Mesenchymal stem cell (in vitro differentiated cells and primary cell): ENCODE results near the gene WARS2.

Experiments
- DNase-seq: peaks from one replicate; pipeline ENCODE4 v3.0.0-alpha.2; 2013
- H2AFZ ChIP-seq: one replicate; pipeline ENCODE4 v1.6.1; 2013; ENCODE audit warnings: low read depth, mild to moderate bottlenecking, control low read depth, inconsistent platforms, low read length, moderate library complexity
- H2AK5ac ChIP-seq: 2 replicates; pipeline ENCODE4 v1.6.1; 2013; ENCODE audit warnings: low read length, moderate library complexity, mild to moderate bottlenecking, inconsistent platforms; ENCODE audit not compliant: severe bottlenecking
- H2BK120ac ChIP-seq: one replicate; pipeline ENCODE4 v1.6.1; 2013; ENCODE audit warnings: low read depth, mild to moderate bottlenecking, inconsistent platforms, low read length, moderate library complexity
- H2BK12ac ChIP-seq, 2 experiments: one replicate each; pipeline ENCODE4 v1.6.1; 2013; ENCODE audit warnings: inconsistent platforms in 2 of 2, low read length in 2 of 2, mild to moderate bottlenecking in 2 of 2, moderate library complexity in 2 of 2, control low read depth in 1 of 2
- H2BK15ac ChIP-seq: one replicate; pipeline ENCODE4 v1.6.1; 2013; ENCODE audit warnings: mild to moderate bottlenecking, low read depth, inconsistent platforms; ENCODE audit not compliant: poor library complexity, severe bottlenecking
- H2BK5ac ChIP-seq: 2 replicates; pipeline ENCODE4 v1.6.1; 2013; ENCODE audit warnings: low read depth, mild to moderate bottlenecking, low read length, control low read depth, inconsistent platforms; ENCODE audit not compliant: poor library complexity, severe bottlenecking
- H3K14ac ChIP-seq, 2 experiments: one replicate each; pipeline ENCODE4 v1.6.1; 2013; ENCODE audit warnings: inconsistent platforms in 2 of 2, low read length in 2 of 2, control low read depth in 1 of 2, mild to moderate bottlenecking in 1 of 2, moderate library complexity in 1 of 2
- H3K18ac ChIP-seq, 2 experiments: one replicate each; pipeline ENCODE4 v1.6.1; 2013; ENCODE audit warnings: inconsistent platforms in 2 of 2, low read length in 2 of 2, control low read depth in 1 of 2, low read depth in 1 of 2, mild to moderate bottlenecking in 1 of 2
- H3K23ac ChIP-seq, 2 experiments: one replicate each; pipeline ENCODE4 v1.6.1; 2013; ENCODE audit warnings: inconsistent platforms in 2 of 2, low read length in 2 of 2, mild to moderate bottlenecking in 2 of 2, moderate library complexity in 2 of 2, control low read depth in 1 of 2
- H3K27ac ChIP-seq: 2 replicates; pipeline ENCODE4 v1.5.1; 2013; ENCODE audit warnings: mild to moderate bottlenecking, moderate library complexity, low read length, control low read depth, inconsistent platforms; ENCODE audit not compliant: poor library complexity, severe bottlenecking
- H3K27me3 ChIP-seq, 2 experiments: 2 replicates each; pipeline versions ENCODE4 v1.6.1 to v1.7.0; 2013; ENCODE audit warnings: low read length in 2 of 2, mild to moderate bottlenecking in 2 of 2, moderate library complexity in 2 of 2, control low read depth in 1 of 2, inconsistent platforms in 1 of 2; ENCODE audit not compliant: control insufficient read depth in 1 of 2, insufficient read depth in 1 of 2
- H3K36me3 ChIP-seq, 2 experiments: 2 replicates each; pipeline versions ENCODE4 v1.6.1 to v1.7.0; 2013; ENCODE audit warnings: low read length in 2 of 2, control low read depth in 1 of 2, inconsistent platforms in 1 of 2, low read depth in 1 of 2, mild to moderate bottlenecking in 1 of 2; ENCODE audit not compliant: insufficient read depth in 2 of 2, control insufficient read depth in 1 of 2
- H3K4ac ChIP-seq, 2 experiments: one replicate each; pipeline ENCODE4 v1.6.1; 2013; ENCODE audit warnings: inconsistent platforms in 2 of 2, low read length in 2 of 2, mild to moderate bottlenecking in 2 of 2, moderate library complexity in 2 of 2, control low read depth in 1 of 2, low read depth in 1 of 2
- H3K4me1 ChIP-seq: 2 replicates; pipeline ENCODE4 v1.6.1; 2013; ENCODE audit warnings: low read depth, low read length, control low read depth; ENCODE audit not compliant: control insufficient read depth, insufficient read depth
- H3K4me2 ChIP-seq: 2 replicates; pipeline ENCODE4 v1.6.1; 2013; ENCODE audit warnings: low read length, mild to moderate bottlenecking, inconsistent platforms; ENCODE audit not compliant: poor library complexity, severe bottlenecking
- H3K4me3 ChIP-seq, 2 experiments: 2 replicates each; pipeline versions ENCODE4 v1.5.1 to v1.7.0; 2013; ENCODE audit warnings: low read length in 2 of 2, mild to moderate bottlenecking in 2 of 2, control low read depth in 1 of 2, low read depth in 1 of 2; ENCODE audit not compliant: insufficient read depth in 1 of 2
- H3K79me1 ChIP-seq: replicated peaks from 2 replicates; pipeline ENCODE4 v1.6.1; 2013; ENCODE audit warnings: mild to moderate bottlenecking, control low read depth, low read length, inconsistent platforms; ENCODE audit not compliant: poor library complexity, severe bottlenecking
- H3K9ac ChIP-seq: 2 replicates; pipeline ENCODE4 v1.7.0; 2013; ENCODE audit warnings: mild to moderate bottlenecking, low read length, moderate library complexity
- H3K9me3 ChIP-seq: 2 replicates; pipeline ENCODE4 v1.7.0; 2013; ENCODE audit warnings: mild to moderate bottlenecking, low read length; ENCODE audit not compliant: control insufficient read depth
- H4K8ac ChIP-seq: one replicate; pipeline ENCODE4 v1.6.1; 2013; ENCODE audit warnings: inconsistent platforms, mild to moderate bottlenecking, low read length, moderate library complexity
- H4K91ac ChIP-seq: one replicate; pipeline ENCODE4 v1.6.1; 2013; ENCODE audit warnings: mild to moderate bottlenecking, low read length, inconsistent platforms
- WGBS: methylation state at CpG from one replicate; pipeline ENCODE4 v1.1.7; 2013; ENCODE audit warnings: mixed read lengths; 5-methylcytosine and 5-hydroxymethylcytosine counted together

WARS2 gene

DNA sequence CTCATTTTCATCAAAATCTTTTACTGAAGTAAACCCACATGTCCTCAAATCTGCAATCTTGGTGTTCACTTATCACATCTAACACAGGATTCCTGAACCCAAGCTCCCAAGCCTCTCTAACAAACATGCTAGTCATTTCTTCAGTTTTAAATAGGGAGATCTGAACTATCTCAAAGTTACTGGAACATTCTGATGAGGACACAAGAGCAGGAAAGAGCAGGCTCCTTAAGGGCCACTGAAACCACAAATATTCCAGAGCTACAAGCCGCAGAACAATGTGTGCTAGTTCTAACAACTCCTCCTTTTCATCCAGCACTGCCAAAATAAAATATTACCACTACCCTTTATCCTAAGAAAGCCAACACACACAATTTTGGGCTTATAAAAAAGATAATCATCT is 38.9 kb downstream of the WARS2 start:
- Histone ChIP-seq H3K4me3 (no peak overlapping the region), H2BK120ac (no peak overlapping the region), H3K14ac (no peak overlapping the region), H2BK12ac (no peak overlapping the region), H3K27me3 (no peaks in the 10 kb centered on the region), H3K4me1 (no peaks in the 10 kb centered on the region), H2BK15ac (no peak overlapping the region), H4K8ac (no peak overlapping the region), H3K18ac (no peak overlapping the region), H2BK5ac (no peak overlapping the region), H2AFZ (no peak overlapping the region), H2AK5ac (no peak overlapping the region), H4K91ac (no peak overlapping the region), H3K36me3 (no peaks in the 10 kb centered on the region), H3K79me1 (peaks cover 15% of the 10 kb centered on the region), H3K23ac (no peak overlapping the region), H3K4ac (no peak overlapping the region), H3K9ac (peak overlapping the region; percentile 32), H3K9me3 (no peaks in the 10 kb centered on the region), H3K4me2 (no peak overlapping the region), H3K27ac (peak overlapping the region; percentile 57)
- DNase-seq = peak; percentile 81
- WGBS = 64% methylated on average over 1 of the region's 1 CpG

DNA sequence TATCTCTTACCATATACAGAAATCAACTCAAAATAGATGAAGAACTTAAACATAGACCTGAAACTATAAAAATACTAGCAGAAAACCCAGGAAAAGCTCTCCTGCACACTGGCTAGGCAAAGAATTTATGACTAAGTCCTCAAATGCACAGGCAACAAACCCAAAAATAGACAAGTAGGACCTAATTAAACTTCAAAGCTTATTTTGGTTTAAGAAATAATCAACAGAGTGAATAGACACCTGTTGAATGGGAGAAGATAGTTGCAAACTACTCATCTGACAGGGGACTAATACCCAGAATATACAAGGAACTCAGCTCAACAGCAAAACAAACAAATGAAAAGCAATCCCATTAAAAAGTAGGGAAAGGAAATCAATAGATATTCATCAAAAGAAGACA is 40.7 kb downstream of the WARS2 start:
- H3K27me3 ChIP-seq = no peaks in the 10 kb centered on the region
- DNase-seq = no peak
- no peak overlapping the region for H3K27ac ChIP-seq
- no peaks in the 10 kb centered on the region for H3K36me3 ChIP-seq
- H4K8ac ChIP-seq = no peak overlapping the region
- no peak overlapping the region for H2BK15ac ChIP-seq
- H2BK120ac ChIP-seq = no peak overlapping the region
- peaks cover 11% of the 10 kb centered on the region for H3K79me1 ChIP-seq
- H3K14ac ChIP-seq = no peak overlapping the region
- H4K91ac ChIP-seq = no peak overlapping the region
- H2AK5ac ChIP-seq = no peak overlapping the region
- no peak overlapping the region for H3K18ac ChIP-seq
- H3K23ac ChIP-seq = no peak overlapping the region
- H3K4me1 ChIP-seq = no peaks in the 10 kb centered on the region
- H3K9ac ChIP-seq = no peak overlapping the region
- no peak overlapping the region for H3K4me2 ChIP-seq
- no peak overlapping the region for H3K4me3 ChIP-seq
- H2BK12ac ChIP-seq = no peak overlapping the region
- H2BK5ac ChIP-seq = no peak overlapping the region
- H2AFZ ChIP-seq = no peak overlapping the region
- H3K9me3 ChIP-seq = no peaks in the 10 kb centered on the region
- H3K4ac ChIP-seq = no peak overlapping the region

DNA sequence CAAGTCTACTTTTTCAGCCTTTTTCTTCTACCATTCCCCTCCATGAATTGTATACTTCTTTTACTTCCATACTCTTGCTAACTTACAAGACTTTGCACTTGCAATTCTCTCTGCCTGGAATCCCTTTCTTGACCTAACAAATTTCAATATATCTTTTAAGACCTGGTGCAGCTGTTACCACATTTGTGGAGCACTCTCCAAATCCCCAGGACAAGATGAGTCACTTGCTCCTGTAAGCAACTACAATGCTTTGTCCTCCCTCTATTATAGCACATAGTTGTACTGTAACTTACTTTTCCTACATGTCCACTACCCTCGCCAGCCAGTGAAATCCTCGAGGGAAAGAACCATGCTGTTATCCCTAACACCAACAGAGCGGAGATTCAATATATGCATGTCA is 43.1 kb downstream of the WARS2 start:
- Histone ChIP-seq H2AK5ac (no peak overlapping the region), H2BK5ac (no peak overlapping the region), H3K14ac (no peak overlapping the region), H3K36me3 (no peaks in the 10 kb centered on the region), H3K9me3 (no peaks in the 10 kb centered on the region), H2AFZ (no peak overlapping the region), H3K27ac (no peak overlapping the region), H2BK12ac (no peak overlapping the region), H3K27me3 (no peaks in the 10 kb centered on the region), H2BK120ac (no peak overlapping the region), H3K4me2 (no peak overlapping the region), H3K9ac (no peak overlapping the region), H3K18ac (peak overlapping the region in 1 of 2 experiments; percentile 4), H3K4me3 (no peak overlapping the region), H3K4ac (no peak overlapping the region), H4K8ac (no peak overlapping the region), H3K4me1 (no peaks in the 10 kb centered on the region), H3K79me1 (peaks cover 11% of the 10 kb centered on the region), H4K91ac (no peak overlapping the region), H2BK15ac (no peak overlapping the region), H3K23ac (no peak overlapping the region)
- peak; percentile 42 for DNase-seq
- WGBS = 100% methylated on average over 1 of the region's 3 CpGs

DNA sequence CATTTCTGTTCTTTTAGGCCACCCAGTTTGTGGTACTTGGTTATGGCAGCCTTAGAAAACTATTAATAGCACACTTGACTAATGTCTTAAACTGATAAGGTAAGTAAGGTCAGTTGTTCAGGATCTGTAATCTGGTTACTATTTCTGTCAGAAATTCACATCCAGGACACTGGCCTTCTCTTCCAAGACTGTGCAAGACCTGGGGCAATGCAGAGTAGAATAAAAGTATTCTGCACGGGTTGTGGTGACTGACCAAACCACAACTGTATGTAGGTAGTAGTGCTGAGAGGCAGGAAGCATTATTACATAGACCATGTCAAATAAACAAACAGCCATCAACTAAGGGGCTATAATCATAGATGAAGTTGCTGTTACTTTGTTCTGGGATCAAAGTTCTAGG is 46.7 kb downstream of the WARS2 start:
- no peak overlapping the region for H2BK120ac ChIP-seq
- no peak overlapping the region for H3K4me3 ChIP-seq
- H3K9ac ChIP-seq = no peak overlapping the region
- H3K27me3 ChIP-seq = no peaks in the 10 kb centered on the region
- H3K4ac ChIP-seq = no peak overlapping the region
- H3K14ac ChIP-seq = no peak overlapping the region
- no peak overlapping the region for H2AFZ ChIP-seq
- no CpG with 5 or more reads among the region's 1 CpG for WGBS
- no peak overlapping the region for H4K91ac ChIP-seq
- no peak overlapping the region for H2AK5ac ChIP-seq
- H3K4me1 ChIP-seq = peaks cover 4% of the 10 kb centered on the region
- no peak overlapping the region for H3K23ac ChIP-seq
- H4K8ac ChIP-seq = no peak overlapping the region
- H2BK12ac ChIP-seq = no peak overlapping the region
- no peak overlapping the region for H2BK15ac ChIP-seq
- peaks cover 12% of the 10 kb centered on the region for H3K79me1 ChIP-seq
- no peak overlapping the region for H3K27ac ChIP-seq
- no peak overlapping the region for H2BK5ac ChIP-seq
- H3K9me3 ChIP-seq = peaks cover 14% of the 10 kb centered on the region
- no peaks in the 10 kb centered on the region for H3K36me3 ChIP-seq
- no peak overlapping the region for H3K4me2 ChIP-seq
- H3K18ac ChIP-seq = no peak overlapping the region
- DNase-seq = peak; percentile 11
